Renal pelvis (tissue), 4 donors: ENCODE measurements around the gene SKIC8. TPM values are rescaled to one million over a fixed set of nuclear protein-coding genes. Genes with fewer than 3 reads are reported as not detected.

ENCODE experiments used
- DNase-seq: peaks from one replicate; pipeline ENCODE4 v3.0.0-alpha.2; 2013
- polyA plus RNA-seq, 3 donors: library from polyadenylated mRNA; unstranded; fragments of 120-200 nt; gene quantifications; one replicate each; pipeline ENCODE4 v1.2.1, GENCODE V29; 2013; ENCODE audit not compliant: insufficient read length in 3 of 3

Gene SKIC8
- polyA plus RNA-seq, 3 donors, result 101 to 112 (median 103) TPM

- no peak for DNase-seq
Measured at GRCh38 chr15:78306176-78306774, 6.9 kb upstream of the SKIC8 start.

GRCh38 chr15:78304216-78305066, 5.0 kb upstream of the SKIC8 start:
- DNase-seq, result no peak

- no peak for DNase-seq
Measured at GRCh38 chr15:78302579-78303312, 3.3 kb upstream of the SKIC8 start.

- DNase-seq, result no peak
Measured at GRCh38 chr15:78301828-78302227, 2.4 kb upstream of the SKIC8 start.

- no peak for DNase-seq
Measured at GRCh38 chr15:78301326-78301725, 1.9 kb upstream of the SKIC8 start.

GRCh38 chr15:78292219-78292618, 7.2 kb downstream of the SKIC8 start:
- DNase-seq, result no peak

GRCh38 chr15:78291698-78292097, 7.7 kb downstream of the SKIC8 start:
- DNase-seq, result no peak

GRCh38 chr15:78291052-78291451, 8.4 kb downstream of the SKIC8 start:
- no peak for DNase-seq

GRCh38 chr15:78290222-78290621, 9.2 kb downstream of the SKIC8 start:
- DNase-seq, result no peak

- DNase-seq, result no peak
Measured at GRCh38 chr15:78284758-78285157, 14.7 kb downstream of the SKIC8 start.

GRCh38 chr15:78282324-78282723, 17.1 kb downstream of the SKIC8 start:
- DNase-seq, result no peak

- no peak for DNase-seq
Measured at GRCh38 chr15:78280319-78281072, 18.9 kb downstream of the SKIC8 start.

GRCh38 chr15:78276064-78276943, 23.1 kb downstream of the SKIC8 start:
- DNase-seq, result no peak

GRCh38 chr15:78274994-78275393, 24.4 kb downstream of the SKIC8 start:
- no peak for DNase-seq

- DNase-seq, result no peak
Measured at GRCh38 chr15:78272776-78273175, 26.6 kb downstream of the SKIC8 start.

GRCh38 chr15:78272316-78272715, 27.1 kb downstream of the SKIC8 start:
- no peak for DNase-seq

GRCh38 chr15:78266806-78267205, 32.6 kb downstream of the SKIC8 start:
- no peak for DNase-seq

- DNase-seq, result no peak
Measured at GRCh38 chr15:78266229-78266628, 33.2 kb downstream of the SKIC8 start.

GRCh38 chr15:78265752-78266224, 33.6 kb downstream of the SKIC8 start:
- DNase-seq, result no peak

GRCh38 chr15:78265137-78265460, 34.3 kb downstream of the SKIC8 start:
- no peak for DNase-seq
